ENCODE data around the gene ZNF710.
"Not testable (repeated sequence)": the region's sequence is repeated elsewhere in the genome, so short reads cannot be mapped to it uniquely, and the experiment has no call there.

The ZNF710 gene

DNA sequence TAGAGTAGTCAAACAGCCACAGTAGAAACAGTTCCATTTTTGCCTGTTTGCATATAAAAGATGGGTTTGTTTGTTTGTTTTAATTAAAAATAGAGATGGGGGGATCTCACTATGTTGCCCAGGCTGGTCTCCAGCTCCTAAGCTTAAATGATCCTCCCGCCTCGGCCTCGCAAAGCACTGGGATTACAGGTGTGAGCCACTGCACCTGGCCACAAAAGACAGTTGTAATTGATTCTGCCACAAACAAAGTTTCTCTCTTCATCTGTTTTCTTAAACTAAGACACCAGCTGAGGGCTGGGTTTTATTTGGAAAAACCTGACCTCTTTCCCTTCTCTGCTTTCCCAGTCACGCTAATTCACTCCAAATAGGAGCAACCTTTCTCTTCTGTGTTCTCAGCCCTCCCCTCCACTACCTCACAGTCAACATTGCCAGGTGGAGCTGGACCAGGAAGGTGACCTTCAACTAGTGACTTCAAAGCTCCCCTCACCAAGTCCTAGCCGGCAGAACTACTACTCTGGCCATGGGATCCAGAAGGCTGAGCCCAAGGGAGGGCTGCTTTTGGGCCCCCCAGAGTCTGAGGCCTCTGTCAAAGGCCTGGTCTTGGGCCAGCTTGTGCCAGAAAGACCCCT is 102.7 kb downstream of the ZNF710 start:
- DNase-seq (ENCODE audit: low read depth, low spot score), result no peak

DNA sequence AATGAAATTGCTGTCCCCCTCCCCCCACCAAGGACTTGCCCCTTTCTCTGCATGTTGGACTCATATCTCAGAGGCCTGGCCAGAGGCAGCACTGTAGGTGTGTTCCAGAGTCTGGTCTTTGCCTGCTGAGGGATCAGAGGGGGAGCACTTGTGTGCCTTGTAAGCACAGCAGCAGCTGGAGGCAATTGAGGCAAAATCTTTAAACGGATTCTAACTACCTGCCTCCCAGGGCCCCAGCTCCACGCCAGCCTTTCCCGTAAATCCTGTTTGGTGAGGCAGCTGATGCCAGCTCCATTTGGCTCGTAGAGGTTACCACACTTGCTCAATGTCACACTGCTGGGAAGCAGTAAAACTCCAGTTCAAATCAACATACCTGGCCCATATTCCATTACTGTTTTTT is 103.4 kb downstream of the ZNF710 start:
- no peak for DNase-seq (ENCODE audit: low read depth, low spot score)

GRCh38 chr15:90105521-90105920 is 104.4 kb downstream of the ZNF710 start:
- DNase-seq (ENCODE audit: low read depth, low spot score), result no peak

GRCh38 chr15:90106522-90107117 is 105.5 kb downstream of the ZNF710 start:
- peak; percentile 64 for DNase-seq (ENCODE audit: low read depth, low spot score)

DNA sequence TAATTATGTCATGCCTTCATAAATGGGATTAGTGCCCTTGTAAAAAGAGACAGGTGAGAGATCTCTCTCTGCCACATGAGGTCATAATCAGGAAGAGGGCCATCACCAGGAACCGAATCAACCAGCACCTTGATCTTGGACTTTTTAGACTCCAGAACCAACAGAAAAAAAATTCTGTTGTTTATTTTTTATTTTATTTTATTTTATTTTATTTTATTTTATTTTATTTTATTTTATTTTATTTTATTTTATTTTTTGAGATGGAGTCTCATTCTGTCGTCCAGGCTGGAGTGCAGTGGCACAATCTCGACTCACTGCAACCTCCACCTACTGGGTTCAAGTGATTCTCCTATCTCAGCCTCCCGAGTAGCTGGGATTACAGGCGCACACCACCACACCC is 106.9 kb downstream of the ZNF710 start:
- not testable (repeated sequence) for DNase-seq (ENCODE audit: low read depth, low spot score)

- DNase-seq (ENCODE audit: low read depth, low spot score), result not testable (repeated sequence)
Measured at GRCh38 chr15:90109163-90109751, 108.1 kb downstream of the ZNF710 start.

GRCh38 chr15:90113166-90113565 is 112.0 kb downstream of the ZNF710 start:
- DNase-seq (ENCODE audit: low read depth, low spot score), result no peak

GRCh38 chr15:90114451-90114901 is 113.4 kb downstream of the ZNF710 start:
- no peak for DNase-seq (ENCODE audit: low read depth, low spot score)

DNA sequence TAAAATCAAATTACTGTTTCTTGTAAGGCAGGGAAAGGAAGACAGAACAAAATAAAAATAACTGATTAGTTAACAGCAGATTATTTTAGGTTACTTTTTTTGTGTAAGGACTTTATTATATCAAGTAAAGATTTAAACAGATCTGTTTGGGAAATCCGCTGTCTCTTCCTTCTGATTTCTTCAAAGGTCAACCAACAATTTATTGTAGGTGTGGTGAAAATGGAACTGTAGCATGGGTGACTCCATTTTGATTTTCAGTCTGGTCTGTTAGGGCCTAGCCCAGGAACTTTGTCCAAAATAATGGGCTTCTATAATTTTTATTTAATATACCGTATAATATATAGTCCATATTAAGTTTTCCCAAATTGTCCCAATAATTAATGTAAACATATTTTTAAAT is 114.7 kb downstream of the ZNF710 start:
- DNase-seq (ENCODE audit: low read depth, low spot score), result no peak

DNA sequence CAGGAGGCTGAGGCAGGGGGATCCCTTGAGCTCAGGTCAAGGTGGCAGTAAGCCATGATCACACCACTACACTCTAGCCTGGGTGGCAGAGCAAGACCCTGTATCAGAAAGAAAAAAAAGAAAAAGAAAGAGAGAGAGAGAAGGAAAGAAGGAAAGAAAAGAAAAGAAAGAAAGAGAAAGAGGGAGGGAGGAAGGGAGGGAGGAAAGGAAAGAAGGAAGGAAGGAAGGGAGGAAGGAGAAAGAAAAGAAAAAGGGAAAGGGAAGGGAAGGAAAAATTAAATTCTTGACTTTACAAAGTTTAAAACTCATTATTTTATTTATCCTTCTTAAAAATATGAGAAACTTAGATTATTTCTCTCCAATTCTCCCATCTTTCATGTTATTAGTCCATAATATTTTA is 118.2 kb downstream of the ZNF710 start:
- no peak for DNase-seq (ENCODE audit: low read depth, low spot score)

GRCh38 chr15:90121086-90121485 is 120.0 kb downstream of the ZNF710 start:
- no peak for DNase-seq (ENCODE audit: low read depth, low spot score)

DNA sequence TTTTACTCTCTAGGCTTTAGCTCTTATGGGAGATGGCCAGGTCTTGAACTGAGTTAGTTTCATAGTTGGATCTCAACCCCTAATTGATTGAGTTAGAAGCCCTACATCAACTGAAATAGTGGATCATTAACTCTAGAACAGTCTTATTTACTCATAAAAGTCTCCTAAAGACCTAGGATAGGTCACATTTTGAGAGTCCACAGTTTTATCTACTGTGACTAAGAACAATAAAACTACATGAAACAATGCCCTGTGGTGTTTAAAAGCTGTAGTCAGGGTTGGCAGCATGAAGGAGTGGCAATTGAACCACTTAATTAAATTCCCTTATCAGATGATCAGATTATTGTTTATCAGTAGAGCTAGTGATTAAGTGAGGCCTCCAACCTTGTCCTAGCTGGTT is 123.4 kb downstream of the ZNF710 start:
- DNase-seq (ENCODE audit: low read depth, low spot score), result no peak

DNA sequence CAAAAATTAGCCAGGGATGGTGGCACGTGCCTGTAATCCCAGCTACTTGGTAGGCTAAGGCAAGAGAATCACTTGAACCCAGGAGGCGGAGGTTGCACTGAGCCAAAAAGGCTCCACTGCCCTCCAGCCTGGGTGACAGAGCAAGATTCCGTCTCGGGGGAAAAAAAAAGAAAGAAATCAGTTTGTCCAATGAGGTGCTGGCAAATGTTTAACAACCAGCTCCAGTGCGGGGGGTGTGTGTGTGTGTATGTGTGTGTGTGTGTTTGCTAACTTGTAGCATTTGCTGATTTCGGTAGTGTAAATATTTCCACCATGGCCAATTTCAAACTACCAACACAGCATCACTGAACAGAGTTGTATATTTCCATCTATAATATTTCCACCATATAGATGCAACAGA is 124.9 kb downstream of the ZNF710 start:
- DNase-seq (ENCODE audit: low read depth, low spot score), result no peak

GRCh38 chr15:90126596-90127435 is 125.7 kb downstream of the ZNF710 start:
- DNase-seq (ENCODE audit: low read depth, low spot score), result peak; percentile 31

DNA sequence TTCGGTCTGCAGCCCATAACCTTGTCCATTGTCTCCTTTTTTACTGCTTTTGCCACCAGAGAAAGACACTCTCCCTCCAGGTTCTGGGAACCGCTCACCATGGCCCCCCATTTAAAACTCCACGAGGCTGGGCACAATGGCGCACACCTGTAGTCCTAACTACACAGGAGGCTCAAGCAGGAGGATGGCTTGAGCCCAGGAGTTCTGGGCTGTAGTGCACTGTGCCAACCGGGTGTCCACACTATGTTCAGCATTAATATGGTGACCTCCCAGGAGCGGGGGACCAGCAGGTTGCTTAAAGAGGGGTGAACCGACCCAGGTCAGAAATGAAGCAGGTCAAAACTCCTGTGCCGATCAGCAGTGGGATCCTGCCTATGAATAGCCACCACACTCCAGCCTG is 129.2 kb downstream of the ZNF710 start:
- no peak for DNase-seq (ENCODE audit: low read depth, low spot score)

Measured in astrocyte of the hippocampus (primary cell).